Panc1 (cell line): ENCODE measurements around the gene CFAP45. TPM values are rescaled to one million over a fixed set of nuclear protein-coding genes. Genes with fewer than 3 reads are reported as not detected.
A peak's percentile ranks its signal among the peaks of the same experiment; 100 is the strongest.

Experiments used
- ATAC-seq: fragments of 200-7000 bp; cut with Tn5 transposase; 2 replicates; pipeline ENCODE4 v1.9.1; 2020; ENCODE audit warnings: mild to moderate bottlenecking, moderate library complexity
- BruUV-seq: library from RNA; stranded (reverse); fragments of 400-500 nt; replicated peaks from 2 replicates; lab custom pipeline; 2021; lab: Mats Ljungman, UMichigan
- CTCF ChIA-PET: fragments of 300-600 bp; sonication (Branson Sonifier 250); formaldehyde crosslinking; loops from one replicate; lab custom pipeline; 2022; ENCODE audit warnings: antibody characterized with exemption; lab: Charles Lee
- POLR2A ChIA-PET: fragments of 300-600 bp; sonication (Branson Sonifier 250); formaldehyde crosslinking; loops from one replicate; lab custom pipeline; 2022; ENCODE audit warnings: antibody characterized with exemption; lab: Charles Lee
- DNase-seq: peaks from one replicate; pipeline ENCODE4 v3.0.0-alpha.2; 2010; ENCODE audit warnings: low read depth, low spot score
- H3K27ac ChIP-seq: 2 replicates; pipeline ENCODE4 v1.5.1; 2011; ENCODE audit warnings: mild to moderate bottlenecking, low read length, inconsistent platforms
- H3K27me3 ChIP-seq: fragments of 200-500 bp; sonication (Bioruptor generic); 2 replicates; pipeline ENCODE4 v1.6.0; 2014; ENCODE audit warnings: low read length, inconsistent platforms; ENCODE audit not compliant: control insufficient read depth, insufficient read depth
- H3K36me3 ChIP-seq: fragments of 200-500 bp; sonication (Bioruptor generic); 2 replicates; pipeline ENCODE4 v1.5.1; 2014; ENCODE audit warnings: inconsistent platforms, mild to moderate bottlenecking, low read length, moderate library complexity; ENCODE audit not compliant: control insufficient read depth, insufficient read depth
- H3K4me1 ChIP-seq: 2 replicates; pipeline ENCODE4 v1.5.1; 2011; ENCODE audit warnings: inconsistent platforms, mild to moderate bottlenecking, low read length, moderate library complexity; ENCODE audit not compliant: control insufficient read depth, insufficient read depth
- H3K4me3 ChIP-seq, 2 experiments: 2 replicates each; pipeline ENCODE4 v1.5.1; 2011 to 2012; ENCODE audit warnings: low read depth in 2 of 2, low read length in 2 of 2, mild to moderate bottlenecking in 2 of 2, inconsistent platforms in 1 of 2, moderate library complexity in 1 of 2
- H3K9me3 ChIP-seq: fragments of 200-500 bp; sonication (Bioruptor generic); 2 replicates; pipeline ENCODE4 v1.5.1; 2014; ENCODE audit warnings: low read depth, mild to moderate bottlenecking, inconsistent platforms, low read length, moderate library complexity; ENCODE audit not compliant: control insufficient read depth, insufficient read depth
- CTCF ChIP-seq: fragments of 450-650 bp; IDR thresholded peaks from 2 replicates; pipeline ENCODE4 v1.5.1; 2017; ENCODE audit warnings: mild to moderate bottlenecking
- POLR2AphosphoS5 ChIP-seq: IDR thresholded peaks from 2 replicates; pipeline ENCODE4 v1.6.1; 2012; ENCODE audit warnings: mild to moderate bottlenecking, low read depth, low read length, moderate library complexity
- SIN3A ChIP-seq: IDR thresholded peaks from 2 replicates; pipeline ENCODE4 v1.6.1; 2012; ENCODE audit warnings: low read depth, mild to moderate bottlenecking, low read length, moderate library complexity, borderline replicate concordance; ENCODE audit not compliant: insufficient read depth
- TCF7L2 ChIP-seq: IDR thresholded peaks from 2 replicates; pipeline ENCODE4 v1.6.1; 2011; ENCODE audit warnings: mild to moderate bottlenecking, low read depth, low read length, inconsistent platforms
- in situ Hi-C: cut with HindIII; loops from 2 replicates; pipeline ENCODE4 v1.10.0; 2016; ENCODE audit warnings: low sequenced_read_pairs, low pct_unique_long_range_greater_than_20kb
- intact Hi-C: fragments of 100-400 bp; cut with micrococcal nuclease; formaldehyde crosslinking; loops from one replicate; pipeline ENCODE4 v1.10.0; 2022; ENCODE audit not compliant: unreplicated experiment
- total RNA-seq: library from RNA; stranded (reverse); gene quantifications from one replicate; pipeline ENCODE4 v1.2.1, GENCODE V29; 2021; ENCODE audit not compliant: unreplicated experiment
- TF ChIP-seq, protein P1 (sequence below), 2 experiments: IDR thresholded peaks; 2 replicates each; pipeline ENCODE4 v1.6.1; 2011 to 2012; ENCODE audit warnings: low read depth in 2 of 2, control low read depth in 1 of 2, low read length in 1 of 2, mild to moderate bottlenecking in 1 of 2, moderate library complexity in 1 of 2; ENCODE audit not compliant: insufficient read depth in 1 of 2

Gene CFAP45
- total RNA-seq, 1 experiment from 2014 or later: 1.6 TPM

DNA sequence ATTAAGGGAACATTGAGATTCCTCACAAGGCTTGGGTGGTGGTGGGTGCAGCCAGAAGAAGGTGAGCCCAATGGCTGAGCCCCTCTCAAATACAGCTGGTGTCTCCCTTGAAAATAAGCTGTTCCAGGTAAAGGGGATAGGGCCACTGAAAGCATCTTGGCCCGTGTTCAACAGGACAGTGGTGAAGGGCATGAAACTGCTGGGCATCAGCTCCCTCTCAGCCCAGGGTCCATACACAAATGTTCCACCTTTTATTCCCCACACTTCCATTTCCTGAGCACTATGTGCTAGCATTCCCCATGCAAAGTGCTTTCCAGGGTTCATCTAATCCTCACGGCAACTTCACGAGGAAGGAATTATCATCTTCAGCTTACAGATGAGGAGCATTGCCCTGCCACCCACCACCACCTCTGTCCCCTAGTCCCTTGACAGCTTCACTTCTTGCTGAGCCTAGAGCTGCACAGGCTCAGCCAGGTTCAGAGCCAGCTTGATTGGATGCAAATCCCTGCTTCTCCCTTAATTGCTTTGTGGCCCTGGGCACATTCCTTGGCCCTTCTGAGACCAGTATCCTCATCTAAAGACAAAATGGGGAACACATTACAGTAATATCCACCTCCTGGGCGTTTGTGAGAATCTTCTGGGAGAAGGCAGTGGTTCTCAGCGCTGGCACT, 15.7 kb upstream of the CFAP45 start:
- no TSS peak for BruUV-seq
- ATAC-seq: peak; percentile 41
- no peak overlapping the region for H3K4me3 ChIP-seq
- POLR2A ChIA-PET: interaction anchor here (0.7 to 1.1 kb wide), 2 partner anchors 8 to 1926 kb away, joined by 3 to 4 read pairs; no protein-coding TSS in a partner anchor
- DNase-seq: no peak
- intact Hi-C loops (no loop called here), in situ Hi-C loops (no loop called here)
- no peaks in the 10 kb centered on the region for H3K9me3 ChIP-seq
- peaks cover 66% of the 10 kb centered on the region for H3K4me1 ChIP-seq
- H3K27ac ChIP-seq: peak overlapping the region; percentile 71
- TF ChIP-seq, protein P1, sequence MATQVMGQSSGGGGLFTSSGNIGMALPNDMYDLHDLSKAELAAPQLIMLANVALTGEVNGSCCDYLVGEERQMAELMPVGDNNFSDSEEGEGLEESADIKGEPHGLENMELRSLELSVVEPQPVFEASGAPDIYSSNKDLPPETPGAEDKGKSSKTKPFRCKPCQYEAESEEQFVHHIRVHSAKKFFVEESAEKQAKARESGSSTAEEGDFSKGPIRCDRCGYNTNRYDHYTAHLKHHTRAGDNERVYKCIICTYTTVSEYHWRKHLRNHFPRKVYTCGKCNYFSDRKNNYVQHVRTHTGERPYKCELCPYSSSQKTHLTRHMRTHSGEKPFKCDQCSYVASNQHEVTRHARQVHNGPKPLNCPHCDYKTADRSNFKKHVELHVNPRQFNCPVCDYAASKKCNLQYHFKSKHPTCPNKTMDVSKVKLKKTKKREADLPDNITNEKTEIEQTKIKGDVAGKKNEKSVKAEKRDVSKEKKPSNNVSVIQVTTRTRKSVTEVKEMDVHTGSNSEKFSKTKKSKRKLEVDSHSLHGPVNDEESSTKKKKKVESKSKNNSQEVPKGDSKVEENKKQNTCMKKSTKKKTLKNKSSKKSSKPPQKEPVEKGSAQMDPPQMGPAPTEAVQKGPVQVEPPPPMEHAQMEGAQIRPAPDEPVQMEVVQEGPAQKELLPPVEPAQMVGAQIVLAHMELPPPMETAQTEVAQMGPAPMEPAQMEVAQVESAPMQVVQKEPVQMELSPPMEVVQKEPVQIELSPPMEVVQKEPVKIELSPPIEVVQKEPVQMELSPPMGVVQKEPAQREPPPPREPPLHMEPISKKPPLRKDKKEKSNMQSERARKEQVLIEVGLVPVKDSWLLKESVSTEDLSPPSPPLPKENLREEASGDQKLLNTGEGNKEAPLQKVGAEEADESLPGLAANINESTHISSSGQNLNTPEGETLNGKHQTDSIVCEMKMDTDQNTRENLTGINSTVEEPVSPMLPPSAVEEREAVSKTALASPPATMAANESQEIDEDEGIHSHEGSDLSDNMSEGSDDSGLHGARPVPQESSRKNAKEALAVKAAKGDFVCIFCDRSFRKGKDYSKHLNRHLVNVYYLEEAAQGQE (IDR thresholded peaks at IDR 0.05; ENCODE audit: insufficient read depth in 1 of 2, low read depth in 2 of 2, low read length in 1 of 2): no peak
- no peak for TF ChIP-seq POLR2AphosphoS5
- 0 out of 2 replicates have a peak, but pooled peaks cover 5% of the 10 kb centered on the region for H3K36me3 ChIP-seq
- no peaks in the 10 kb centered on the region for H3K27me3 ChIP-seq
- CTCF ChIA-PET: interaction anchor here (0.6 kb wide), 1 partner anchor 91 kb away, joined by 3 read pairs; no protein-coding TSS in a partner anchor

GRCh38 chr1:159914252-159915018, 14.5 kb upstream of the CFAP45 start:
- H3K27me3 ChIP-seq: no peaks in the 10 kb centered on the region
- ChIA-PET POLR2A (interaction anchor here (0.6 to 0.7 kb wide), 2 partner anchors 39 to 1928 kb away, joined by 3 to 4 read pairs; no protein-coding TSS in a partner anchor), CTCF (no interaction called here)
- H3K4me3 ChIP-seq: no peak overlapping the region
- peaks cover 59% of the 10 kb centered on the region for H3K4me1 ChIP-seq
- no peak for ATAC-seq
- in situ Hi-C loops: no loop called here
- BruUV-seq: no TSS peak
- TF ChIP-seq SIN3A: no peak
- no peak for TF ChIP-seq TCF7L2
- no peak for TF ChIP-seq POLR2AphosphoS5
- TF ChIP-seq, protein P1 (IDR thresholded peaks at IDR 0.05; ENCODE audit: insufficient read depth in 1 of 2, low read depth in 2 of 2, low read length in 1 of 2): no peak
- no peak for TF ChIP-seq CTCF
- intact Hi-C loops: no loop called here
- 0 out of 2 replicates have a peak, but pooled peaks cover 2% of the 10 kb centered on the region for H3K36me3 ChIP-seq
- H3K27ac ChIP-seq: peak overlapping the region; percentile 55
- DNase-seq: no peak
- H3K9me3 ChIP-seq: no peaks in the 10 kb centered on the region
